HCT116 (cell line): Measurements from ENCODE around the gene HSD3B7. TPM values are rescaled to one million over a fixed set of nuclear protein-coding genes. Genes with fewer than 3 reads are reported as not detected.
A peak's percentile ranks its signal among the peaks of the same experiment; 100 is the strongest.

Experiments used
- ATAC-seq: fragments of 200-7000 bp; cut with Tn5 transposase; 2 replicates; pipeline ENCODE4 v1.9.1; 2020; ENCODE audit warnings: mild to moderate bottlenecking, moderate library complexity
- BruUV-seq: library from RNA; stranded (reverse); fragments of 400-500 nt; replicated peaks from 2 replicates; lab custom pipeline; 2021; lab: Mats Ljungman, UMichigan
- CTCF ChIA-PET: fragments of 300-600 bp; sonication (Branson Sonifier 250); formaldehyde crosslinking; loops from one replicate; lab custom pipeline; 2021; ENCODE audit warnings: antibody characterized with exemption; lab: Charles Lee
- POLR2A ChIA-PET: fragments of 300-600, 350-600 bp; sonication (Branson Sonifier 250); formaldehyde crosslinking; loops from one replicate; lab custom pipeline; 2021; ENCODE audit warnings: antibody characterized with exemption; lab: Charles Lee
- RAD21 ChIA-PET, 2 experiments: fragments of 300-600 bp; sonication (Branson Sonifier 250); formaldehyde crosslinking; loops; one replicate each; lab custom pipeline; 2023; ENCODE audit warnings: low total read pairs in 2 of 2; ENCODE audit not compliant: uncharacterized antibody in 2 of 2, unreplicated experiment in 2 of 2, low non-redundant PET in 1 of 2; lab: Charles Lee
- DNase-seq: peaks from one replicate; pipeline ENCODE4 v3.0.0-alpha.2; 2010; ENCODE audit warnings: low read depth, low spot score
- H2AFZ ChIP-seq: fragments of 200-600 bp; shearing (Covaris generic), sonication (generic); 2 replicates; pipeline ENCODE4 v1.6.1; 2017; ENCODE audit warnings: low read depth, mixed run types, mixed read lengths, antibody characterized with exemption, low read length; ENCODE audit not compliant: poor library complexity, severe bottlenecking
- H3K27ac ChIP-seq: 2 replicates; pipeline ENCODE4 v1.5.1; 2012; ENCODE audit warnings: low read depth, low read length
- H3K27me3 ChIP-seq: fragments of 200-600 bp; sonication (generic); 2 replicates; pipeline ENCODE4 v1.6.1; 2016; ENCODE audit warnings: mixed run types, low read length, mixed read lengths; ENCODE audit not compliant: insufficient read depth
- H3K36me3 ChIP-seq, 2 experiments: fragments of 200-500 bp in 1 of 2; fragments of 200-600 bp in 1 of 2; sonication (Bioruptor generic) in 1 of 2; sonication (generic) in 1 of 2; 2 replicates each; pipeline versions ENCODE4 v1.5.1 to v1.6.1; 2014 to 2016; ENCODE audit warnings: low read length in 2 of 2, inconsistent platforms in 1 of 2, mixed read lengths in 1 of 2, mixed run types in 1 of 2; ENCODE audit not compliant: insufficient read depth in 2 of 2, control insufficient read depth in 1 of 2
- H3K4me1 ChIP-seq, 2 experiments: fragments of 200-600 bp in 1 of 2; sonication (generic) in 1 of 2; 2 replicates each; pipeline versions ENCODE4 v1.5.1 to v1.6.1; 2012 to 2017; ENCODE audit warnings: low read length in 2 of 2, inconsistent platforms in 1 of 2, mild to moderate bottlenecking in 1 of 2, mixed read lengths in 1 of 2, mixed run types in 1 of 2, moderate library complexity in 1 of 2; ENCODE audit not compliant: insufficient read depth in 2 of 2, control insufficient read depth in 1 of 2
- H3K4me2 ChIP-seq: fragments of 200-600 bp; sonication (generic); 2 replicates; pipeline ENCODE4 v1.6.1; 2017; ENCODE audit warnings: mixed run types, low read length, mixed read lengths
- H3K4me3 ChIP-seq, 2 experiments: fragments of 200-600 bp in 1 of 2; sonication (generic) in 1 of 2; replicated peaks in 1 of 2; 2 replicates each; pipeline ENCODE4 v1.5.1; 2011 to 2016; ENCODE audit warnings: low read length in 2 of 2, control low read depth in 1 of 2, low read depth in 1 of 2, mild to moderate bottlenecking in 1 of 2, mixed read lengths in 1 of 2, mixed run types in 1 of 2
- H3K79me2 ChIP-seq: fragments of 200-600 bp; sonication (generic); 2 replicates; pipeline ENCODE4 v1.6.1; 2017; ENCODE audit warnings: mild to moderate bottlenecking, mixed run types, low read length, moderate library complexity, mixed read lengths; ENCODE audit not compliant: insufficient read depth
- H3K9ac ChIP-seq: fragments of 200-600 bp; sonication (generic); 2 replicates; pipeline ENCODE4 v1.6.1; 2016; ENCODE audit warnings: low read length, mixed read lengths
- H3K9me2 ChIP-seq: fragments of 200-600 bp; sonication (generic), shearing (Covaris generic); 2 replicates; pipeline ENCODE4 v1.6.1; 2017; ENCODE audit warnings: mixed run types, mild to moderate bottlenecking, moderate library complexity; ENCODE audit not compliant: insufficient read depth
- H3K9me3 ChIP-seq, 2 experiments: fragments of 200-500 bp in 1 of 2; fragments of 200-600 bp in 1 of 2; sonication (Bioruptor generic) in 1 of 2; sonication (generic) in 1 of 2; 2 replicates each; pipeline ENCODE4 v1.6.1; 2014 to 2017; ENCODE audit warnings: low read length in 2 of 2, mixed read lengths in 2 of 2, inconsistent platforms in 1 of 2, low read depth in 1 of 2, mild to moderate bottlenecking in 1 of 2, mixed run types in 1 of 2, moderate library complexity in 1 of 2; ENCODE audit not compliant: control insufficient read depth in 1 of 2, insufficient read depth in 1 of 2
- H4K20me1 ChIP-seq: fragments of 200-600 bp; sonication (generic), shearing (Covaris generic); 2 replicates; pipeline ENCODE4 v1.6.1; 2017; ENCODE audit warnings: mixed run types, mild to moderate bottlenecking, moderate library complexity; ENCODE audit not compliant: insufficient read depth
- EGR1 ChIP-seq: IDR thresholded peaks from 2 replicates; pipeline ENCODE4 v1.6.1; 2012; ENCODE audit warnings: low read depth
- JUND ChIP-seq: IDR thresholded peaks from 2 replicates; pipeline ENCODE4 v1.6.1; 2012
- POLR2AphosphoS5 ChIP-seq: IDR thresholded peaks from 2 replicates; pipeline ENCODE4 v1.6.1; 2011; ENCODE audit warnings: mild to moderate bottlenecking, low read depth, low read length, moderate library complexity
- TCF7L2 ChIP-seq: IDR thresholded peaks from 2 replicates; pipeline ENCODE4 v1.7.0; 2011; ENCODE audit warnings: borderline replicate concordance, inconsistent platforms; ENCODE audit not compliant: insufficient read depth, insufficient read length; ENCODE audit errors: extremely low read depth
- intact Hi-C: fragments of 100-400 bp; cut with micrococcal nuclease; formaldehyde crosslinking; loops from 2 replicates; pipeline ENCODE4 v1.10.0; 2022
- total RNA-seq: library from RNA; stranded (reverse); gene quantifications from one replicate; pipeline ENCODE4 v1.2.1, GENCODE V29; 2021; ENCODE audit not compliant: unreplicated experiment
- TF ChIP-seq, protein P1 (sequence below), 3 experiments: fragments of 200-600 bp in 1 of 3; sonication (generic) in 1 of 3; IDR thresholded peaks in 2 of 3; conservative IDR thresholded peaks in 1 of 3; 2 replicates each; pipeline ENCODE4 v1.5.1; 2012 to 2017; ENCODE audit warnings: low read depth in 2 of 3, low read length in 2 of 3, antibody characterized with exemption in 1 of 3, borderline replicate concordance in 1 of 3, control low read depth in 1 of 3, mild to moderate bottlenecking in 1 of 3, mixed read lengths in 1 of 3, mixed run types in 1 of 3, moderate library complexity in 1 of 3; ENCODE audit not compliant: insufficient read depth in 1 of 3
- TF ChIP-seq, protein P2 (sequence below): IDR thresholded peaks from 2 replicates; pipeline ENCODE4 v1.6.1; 2011; ENCODE audit warnings: mild to moderate bottlenecking, low read length, moderate library complexity; ENCODE audit not compliant: insufficient replicate concordance; ENCODE audit errors: extremely low read depth

The HSD3B7 gene
- total RNA-seq, 1 experiment from 2014 or later = 8.6 TPM

DNA sequence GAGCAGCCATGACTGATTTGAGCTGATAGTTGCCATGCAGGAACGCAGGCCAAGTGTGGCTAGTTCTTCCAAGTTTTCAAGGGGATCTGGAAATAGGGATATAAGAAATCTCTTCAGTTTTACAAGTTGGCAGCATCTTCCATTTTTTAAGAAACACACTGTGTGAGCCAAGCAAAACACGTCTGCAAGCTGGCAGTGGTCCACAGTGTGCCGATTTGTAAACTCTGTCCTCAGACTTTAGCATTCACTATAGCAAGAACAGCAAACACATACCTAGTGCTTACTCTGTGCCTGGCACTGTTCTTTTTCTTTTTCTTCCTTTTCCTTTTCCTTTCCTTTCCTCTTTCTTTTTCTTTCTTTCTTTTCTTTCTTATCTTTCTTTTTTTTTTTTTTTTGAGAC lies 33.3 kb upstream of the HSD3B7 start:
- H3K27ac ChIP-seq = no peak overlapping the region
- intact Hi-C loops = loop anchor here (10.0 kb wide), 2 partner anchors 143 to 493 kb away; partner anchors contain the start of genes VKORC1 and ZNF843
- no peaks in the 10 kb centered on the region for H3K9me2 ChIP-seq
- H3K79me2 ChIP-seq = peaks cover 3% of the 10 kb centered on the region; the same call in 1 of the 2 replicates
- ChIA-PET POLR2A (no interaction called here), CTCF (interaction anchor here (3.1 kb wide), 1 partner anchor 492 kb away, joined by 13 read pairs; the partner anchor contains the start of gene ZNF843), RAD21 (no interaction called here)
- no peaks in the 10 kb centered on the region for H4K20me1 ChIP-seq
- no TSS peak for BruUV-seq
- H3K27me3 ChIP-seq = no peaks in the 10 kb centered on the region
- H3K4me1 ChIP-seq = peaks cover 25 to 48% of the 10 kb centered on the region in 2 experiments
- DNase-seq (no peak), ATAC-seq (no peak)
- no peak overlapping the region for H3K4me3 ChIP-seq
- H3K9me3 ChIP-seq = no peaks in the 10 kb centered on the region
- no peak overlapping the region for H3K4me2 ChIP-seq
- no peak overlapping the region for H3K9ac ChIP-seq
- H2AFZ ChIP-seq = no peak overlapping the region
- TF ChIP-seq TCF7L2 (no peak), JUND (no peak), POLR2AphosphoS5 (0 out of 2 replicates have a peak, but pooled peaks have one; percentile 9), EGR1 (no peak)
- TF ChIP-seq, protein P1, sequence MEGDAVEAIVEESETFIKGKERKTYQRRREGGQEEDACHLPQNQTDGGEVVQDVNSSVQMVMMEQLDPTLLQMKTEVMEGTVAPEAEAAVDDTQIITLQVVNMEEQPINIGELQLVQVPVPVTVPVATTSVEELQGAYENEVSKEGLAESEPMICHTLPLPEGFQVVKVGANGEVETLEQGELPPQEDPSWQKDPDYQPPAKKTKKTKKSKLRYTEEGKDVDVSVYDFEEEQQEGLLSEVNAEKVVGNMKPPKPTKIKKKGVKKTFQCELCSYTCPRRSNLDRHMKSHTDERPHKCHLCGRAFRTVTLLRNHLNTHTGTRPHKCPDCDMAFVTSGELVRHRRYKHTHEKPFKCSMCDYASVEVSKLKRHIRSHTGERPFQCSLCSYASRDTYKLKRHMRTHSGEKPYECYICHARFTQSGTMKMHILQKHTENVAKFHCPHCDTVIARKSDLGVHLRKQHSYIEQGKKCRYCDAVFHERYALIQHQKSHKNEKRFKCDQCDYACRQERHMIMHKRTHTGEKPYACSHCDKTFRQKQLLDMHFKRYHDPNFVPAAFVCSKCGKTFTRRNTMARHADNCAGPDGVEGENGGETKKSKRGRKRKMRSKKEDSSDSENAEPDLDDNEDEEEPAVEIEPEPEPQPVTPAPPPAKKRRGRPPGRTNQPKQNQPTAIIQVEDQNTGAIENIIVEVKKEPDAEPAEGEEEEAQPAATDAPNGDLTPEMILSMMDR (IDR thresholded peaks at IDR 0.05 in 2 of 3, conservative IDR thresholded peaks at IDR 0.05 in 1 of 3; ENCODE audit: borderline replicate concordance in 1 of 3, insufficient read depth in 1 of 3, low read depth in 2 of 3, low read length in 2 of 3) = no peak
- TF ChIP-seq, protein P2, sequence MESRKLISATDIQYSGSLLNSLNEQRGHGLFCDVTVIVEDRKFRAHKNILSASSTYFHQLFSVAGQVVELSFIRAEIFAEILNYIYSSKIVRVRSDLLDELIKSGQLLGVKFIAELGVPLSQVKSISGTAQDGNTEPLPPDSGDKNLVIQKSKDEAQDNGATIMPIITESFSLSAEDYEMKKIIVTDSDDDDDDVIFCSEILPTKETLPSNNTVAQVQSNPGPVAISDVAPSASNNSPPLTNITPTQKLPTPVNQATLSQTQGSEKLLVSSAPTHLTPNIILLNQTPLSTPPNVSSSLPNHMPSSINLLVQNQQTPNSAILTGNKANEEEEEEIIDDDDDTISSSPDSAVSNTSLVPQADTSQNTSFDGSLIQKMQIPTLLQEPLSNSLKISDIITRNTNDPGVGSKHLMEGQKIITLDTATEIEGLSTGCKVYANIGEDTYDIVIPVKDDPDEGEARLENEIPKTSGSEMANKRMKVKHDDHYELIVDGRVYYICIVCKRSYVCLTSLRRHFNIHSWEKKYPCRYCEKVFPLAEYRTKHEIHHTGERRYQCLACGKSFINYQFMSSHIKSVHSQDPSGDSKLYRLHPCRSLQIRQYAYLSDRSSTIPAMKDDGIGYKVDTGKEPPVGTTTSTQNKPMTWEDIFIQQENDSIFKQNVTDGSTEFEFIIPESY = no peak
- H3K36me3 ChIP-seq = 0 out of 4 replicates have a peak, but pooled peaks cover 0 to 6% of the 10 kb centered on the region in 2 experiments
